Immature natural killer cell (primary cell): ENCODE data around the gene NINJ2. TPM values are rescaled to one million over a fixed set of nuclear protein-coding genes. Genes with fewer than 3 reads are reported as not detected.

Source experiments
- DNase-seq, 3 donors: peaks; one replicate each; pipeline ENCODE4 v3.0.0; 2022; ENCODE audit warnings: mixed read lengths in 1 of 3
- H3K27ac Mint-ChIP-seq, 6 donors: one replicate each; pipeline ENCODE4 v1.8.0; 2020; ENCODE audit warnings: mixed read lengths in 6 of 6, mild to moderate bottlenecking in 5 of 6, inconsistent platforms in 4 of 6, moderate library complexity in 3 of 6
- H3K27me3 Mint-ChIP-seq, 3 donors: one replicate each; pipeline ENCODE4 v1.8.0; 2020 to 2021; ENCODE audit warnings: low read depth in 3 of 3, mild to moderate bottlenecking in 3 of 3, mixed read lengths in 3 of 3, moderate library complexity in 3 of 3, inconsistent platforms in 1 of 3
- H3K36me3 Mint-ChIP-seq, 3 donors: one replicate each; pipeline ENCODE4 v1.8.0; 2020; ENCODE audit warnings: mixed read lengths in 3 of 3, inconsistent platforms in 2 of 3, mild to moderate bottlenecking in 2 of 3
- H3K4me1 Mint-ChIP-seq, 2 donors: one replicate each; pipeline ENCODE4 v1.8.0; 2020; ENCODE audit warnings: inconsistent platforms in 2 of 2, mild to moderate bottlenecking in 2 of 2, mixed read lengths in 2 of 2, moderate library complexity in 1 of 2
- H3K4me3 Mint-ChIP-seq, 5 donors: one replicate each; pipeline ENCODE4 v1.8.0; 2020; ENCODE audit warnings: mild to moderate bottlenecking in 5 of 5, mixed read lengths in 5 of 5, inconsistent platforms in 3 of 5, moderate library complexity in 3 of 5
- H3K9me3 Mint-ChIP-seq, 6 donors: one replicate each; pipeline ENCODE4 v1.8.0; 2020; ENCODE audit warnings: mild to moderate bottlenecking in 6 of 6, mixed read lengths in 6 of 6, inconsistent platforms in 4 of 6, moderate library complexity in 3 of 6
- polyA plus RNA-seq, 3 donors: library from polyadenylated mRNA; unstranded; fragments of 300-500 nt; fragmentation: Illumina TruSeq; gene quantifications; one replicate each; pipeline ENCODE4 v1.2.3, GENCODE V29; 2021

Gene NINJ2
- polyA plus RNA-seq, 3 donors from 2014 or later = 18.2 to 42.3 (median 25.7) TPM

DNA sequence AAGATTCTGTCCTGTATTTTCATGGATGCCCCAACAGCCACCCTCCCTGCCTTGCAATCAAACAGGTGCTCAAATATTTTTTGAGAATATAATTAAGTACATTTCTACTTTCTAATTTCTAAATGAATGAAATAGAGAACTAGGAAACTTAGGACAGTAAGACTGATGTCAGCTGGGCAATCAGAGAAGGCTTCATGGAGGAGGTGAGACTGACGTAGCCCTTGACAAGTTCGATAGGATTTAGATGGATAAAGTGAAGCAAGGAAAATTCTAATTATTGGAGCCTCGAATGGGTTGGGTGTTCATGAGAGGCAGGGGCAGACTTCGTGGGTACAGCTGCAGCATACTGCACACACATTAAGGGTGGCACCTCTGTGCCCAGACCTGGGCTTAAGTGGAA, 36.0 kb downstream of the NINJ2 start:
- H3K27me3 Mint-ChIP-seq = peaks cover 0 to 8% (median 7%) of the 10 kb centered on the region in 3 donors
- H3K4me1 Mint-ChIP-seq = peaks cover 20 to 43% of the 10 kb centered on the region in 2 donors
- no peaks in the 10 kb centered on the region for H3K36me3 Mint-ChIP-seq
- no peaks in the 10 kb centered on the region for H3K9me3 Mint-ChIP-seq
- H3K27ac Mint-ChIP-seq = peak overlapping the region in 1 of 6 donors; percentile 26
- no peak for DNase-seq
- H3K4me3 Mint-ChIP-seq = no peak overlapping the region

DNA sequence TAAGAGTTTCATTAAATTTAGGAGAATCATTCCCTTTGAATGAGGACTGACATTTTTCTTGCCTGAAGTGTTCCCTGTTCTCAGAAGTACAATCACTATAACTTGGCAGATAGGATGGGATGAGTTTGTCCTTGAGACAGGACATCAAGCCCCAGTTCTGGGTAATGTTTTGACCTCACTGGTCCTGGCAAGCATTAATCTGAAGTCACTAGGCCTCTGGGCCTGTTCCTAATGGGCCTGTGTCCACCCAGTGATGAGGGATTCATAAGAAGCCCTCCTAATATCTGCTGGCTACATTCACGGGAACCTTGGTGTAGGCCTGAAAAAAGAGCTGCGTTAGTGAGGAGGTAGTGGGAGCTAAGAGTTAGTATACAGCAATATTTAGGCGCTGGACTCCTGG, 37.2 kb downstream of the NINJ2 start:
- peaks cover 0 to 8% (median 5%) of the 10 kb centered on the region in 3 donors for H3K27me3 Mint-ChIP-seq
- H3K4me3 Mint-ChIP-seq = no peak overlapping the region
- DNase-seq = no peak
- no peak overlapping the region for H3K27ac Mint-ChIP-seq
- no peaks in the 10 kb centered on the region for H3K36me3 Mint-ChIP-seq
- H3K9me3 Mint-ChIP-seq = no peaks in the 10 kb centered on the region
- peaks cover 12 to 33% of the 10 kb centered on the region in 2 donors for H3K4me1 Mint-ChIP-seq

DNA sequence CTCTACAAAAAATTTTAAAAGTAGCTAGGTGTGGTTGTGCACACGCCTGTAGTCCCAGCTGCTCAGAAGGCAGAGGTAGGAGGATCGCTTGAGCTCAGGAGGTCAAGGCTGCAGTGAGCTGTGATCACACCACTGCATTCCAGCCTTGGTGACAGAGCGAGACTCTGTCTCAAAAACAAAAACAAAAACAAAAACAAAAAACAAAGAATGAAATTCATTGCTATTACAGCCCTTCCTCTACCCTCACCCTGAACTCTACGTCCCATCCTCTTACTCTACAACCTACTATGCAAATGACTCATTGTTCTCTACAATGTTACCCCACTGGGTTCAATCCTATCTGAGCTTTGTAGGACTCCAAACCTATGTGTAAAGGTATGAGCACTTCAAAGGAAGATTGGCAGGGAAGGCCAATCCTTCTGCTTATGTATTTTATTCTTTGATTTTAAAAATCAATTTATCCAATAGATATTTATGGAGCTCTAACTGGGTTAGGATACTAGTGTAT, 39.3 kb downstream of the NINJ2 start:
- Mint-ChIP-seq H3K4me3 (no peak overlapping the region), H3K9me3 (no peaks in the 10 kb centered on the region), H3K36me3 (no peaks in the 10 kb centered on the region), H3K4me1 (peaks cover 11 to 25% of the 10 kb centered on the region in 2 donors), H3K27me3 (peaks cover under 1 to 3% (median 2%) of the 10 kb centered on the region in 3 donors), H3K27ac (no peak overlapping the region)
- no peak for DNase-seq

DNA sequence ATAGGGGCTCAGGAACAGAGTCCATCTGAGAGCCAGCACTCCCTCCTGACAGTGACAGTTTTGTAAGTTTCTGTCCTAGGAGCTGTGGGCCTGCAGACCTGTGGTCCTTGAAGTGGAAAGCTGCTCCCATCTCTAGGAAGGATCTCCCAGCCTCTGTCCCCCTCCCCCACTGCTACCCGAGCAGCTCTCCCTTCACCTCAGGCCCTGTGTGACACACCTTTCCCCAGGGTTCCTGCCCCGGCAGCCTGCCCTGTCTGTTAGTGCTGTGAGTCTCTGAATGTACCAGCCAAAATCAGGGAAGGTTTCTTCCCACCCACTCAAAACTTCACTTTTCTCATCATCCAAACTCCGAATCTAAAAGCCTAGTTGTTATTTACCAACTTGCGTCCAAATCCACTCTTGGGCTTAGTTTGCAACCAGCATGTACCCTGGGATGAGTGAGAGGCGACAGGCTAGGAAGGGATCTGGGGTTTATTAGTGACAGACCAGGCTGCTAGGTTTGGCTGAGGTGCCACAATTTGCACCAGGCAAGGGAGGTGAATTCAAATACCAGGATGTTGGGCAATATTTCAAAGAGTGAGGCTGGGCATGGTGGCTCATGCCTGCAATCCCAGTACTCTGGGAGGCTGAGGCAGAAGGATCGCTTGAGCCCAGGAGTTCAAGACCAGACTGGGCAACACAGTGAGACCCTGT, 39.9 kb downstream of the NINJ2 start:
- Mint-ChIP-seq H3K36me3 (no peaks in the 10 kb centered on the region), H3K27me3 (peaks cover 0 to 3% (median 2%) of the 10 kb centered on the region in 3 donors), H3K4me3 (no peak overlapping the region), H3K4me1 (peaks cover 15 to 24% of the 10 kb centered on the region in 2 donors), H3K27ac (no peak overlapping the region), H3K9me3 (no peaks in the 10 kb centered on the region)
- DNase-seq = no peak

- no peak overlapping the region for H3K4me3 Mint-ChIP-seq
- DNase-seq = no peak
- no peaks in the 10 kb centered on the region for H3K9me3 Mint-ChIP-seq
- peaks cover 0 to 3% (median 2%) of the 10 kb centered on the region in 3 donors for H3K27me3 Mint-ChIP-seq
- H3K36me3 Mint-ChIP-seq = no peaks in the 10 kb centered on the region
- peaks cover 15 to 27% of the 10 kb centered on the region in 2 donors for H3K4me1 Mint-ChIP-seq
- peak overlapping the region in 3 of 6 donors; percentile 42 to 79 (median 62) for H3K27ac Mint-ChIP-seq
These were observed 40.8 kb downstream of the NINJ2 start for GRCh38 chr12:622416-622815.

GRCh38 chr12:619346-619745, 43.9 kb downstream of the NINJ2 start:
- DNase-seq = peak in 1 of 3 donors; percentile 22
- H3K27ac Mint-ChIP-seq = peak overlapping the region; percentile 37 to 76 (median 58)
- peaks cover 0 to 4% (median 3%) of the 10 kb centered on the region in 3 donors for H3K27me3 Mint-ChIP-seq
- peaks cover 15 to 29% of the 10 kb centered on the region in 2 donors for H3K4me1 Mint-ChIP-seq
- H3K36me3 Mint-ChIP-seq = no peaks in the 10 kb centered on the region
- no peaks in the 10 kb centered on the region for H3K9me3 Mint-ChIP-seq
- H3K4me3 Mint-ChIP-seq = peak overlapping the region in 2 of 5 donors; percentile 21 to 33

DNA sequence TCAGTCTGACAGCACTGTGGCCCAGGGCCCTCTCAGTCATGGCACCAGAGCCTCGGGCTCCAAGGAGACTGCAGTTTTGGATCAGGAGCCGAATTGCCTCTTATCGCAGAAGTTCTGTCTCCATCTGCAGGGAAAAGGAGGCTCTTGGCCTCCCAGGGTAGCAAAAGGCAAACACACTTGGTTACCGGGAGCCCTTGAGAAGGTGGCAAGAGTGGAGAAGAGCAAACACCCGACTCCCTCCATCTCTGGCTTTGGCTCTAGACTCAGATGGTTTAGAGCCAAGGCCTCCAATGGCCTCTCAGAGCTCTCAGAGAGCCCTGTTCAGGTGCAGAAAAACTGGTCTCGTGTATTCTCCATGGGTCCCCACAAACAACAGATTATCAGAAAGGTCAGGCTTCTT, 44.6 kb downstream of the NINJ2 start:
- Mint-ChIP-seq H3K9me3 (no peaks in the 10 kb centered on the region), H3K36me3 (no peaks in the 10 kb centered on the region), H3K27ac (peak overlapping the region in 1 of 6 donors; percentile 37), H3K4me1 (peaks cover 15 to 29% of the 10 kb centered on the region in 2 donors), H3K4me3 (peak overlapping the region in 1 of 5 donors; percentile 21), H3K27me3 (peaks cover 0 to 4% (median 3%) of the 10 kb centered on the region in 3 donors)
- no peak for DNase-seq

DNA sequence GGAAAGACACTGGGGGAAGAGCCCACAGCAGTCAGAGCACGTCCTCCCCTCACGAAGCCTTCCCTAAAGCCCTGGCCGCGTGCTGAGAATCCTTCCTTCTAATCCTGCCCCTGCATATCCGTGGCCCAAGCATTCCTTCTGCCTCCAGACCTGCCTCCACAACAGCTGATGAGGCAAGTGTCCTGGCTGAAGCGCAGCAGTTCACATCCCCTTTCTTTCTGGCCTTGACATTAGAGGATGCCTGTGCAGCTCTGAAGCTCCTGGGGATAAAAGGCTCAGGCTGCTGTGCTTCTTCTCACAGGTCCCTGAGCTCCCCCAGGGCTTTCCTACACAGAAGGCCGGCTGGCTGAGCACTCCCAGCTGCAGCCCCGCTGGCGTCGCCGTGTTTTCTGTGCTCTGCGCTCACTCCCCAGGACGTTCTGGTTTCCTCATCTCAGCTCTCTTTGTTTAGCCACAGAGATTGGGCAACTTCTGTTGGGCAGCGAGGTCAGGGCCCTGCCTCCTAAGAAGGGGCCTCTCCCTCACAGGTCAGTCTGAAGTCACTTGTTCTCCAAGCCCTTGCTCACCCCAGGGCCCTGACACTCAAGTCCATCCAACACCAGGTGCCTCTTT, 45.8 kb downstream of the NINJ2 start:
- Mint-ChIP-seq H3K9me3 (no peaks in the 10 kb centered on the region), H3K4me1 (peaks cover 15 to 25% of the 10 kb centered on the region in 2 donors), H3K27me3 (peaks cover 0 to 3% (median 1%) of the 10 kb centered on the region in 3 donors), H3K4me3 (no peak overlapping the region), H3K36me3 (no peaks in the 10 kb centered on the region), H3K27ac (no peak overlapping the region)
- DNase-seq = no peak

DNA sequence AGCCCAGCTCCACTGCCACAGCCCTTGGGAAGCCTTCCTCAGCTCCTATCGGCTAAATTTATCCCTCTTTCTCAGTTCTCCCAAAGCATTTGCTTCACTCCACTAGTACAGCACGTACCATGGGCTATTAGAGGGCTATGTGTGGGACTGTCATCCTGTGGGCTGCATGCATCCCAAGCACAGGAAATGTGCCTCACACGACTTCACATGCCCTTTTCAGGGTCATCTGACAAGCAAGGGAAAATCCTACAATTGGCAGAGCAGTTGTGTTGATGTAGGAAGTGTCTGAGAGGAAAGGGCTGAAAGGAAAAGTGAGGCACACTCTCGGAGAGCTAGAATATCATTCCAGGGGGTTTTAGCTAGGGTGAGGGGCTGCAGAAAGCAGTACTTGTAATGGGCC, 47.6 kb downstream of the NINJ2 start:
- H3K4me1 Mint-ChIP-seq = peaks cover 30 to 39% of the 10 kb centered on the region in 2 donors

GRCh38 chr12:614411-614970, 48.8 kb downstream of the NINJ2 start:
- no peak overlapping the region for H3K27ac Mint-ChIP-seq
- peaks cover 0 to 5% (median 4%) of the 10 kb centered on the region in 3 donors for H3K27me3 Mint-ChIP-seq
- H3K4me1 Mint-ChIP-seq = peaks cover 35 to 43% of the 10 kb centered on the region in 2 donors
- H3K9me3 Mint-ChIP-seq = no peaks in the 10 kb centered on the region
- DNase-seq = no peak
- no peak overlapping the region for H3K4me3 Mint-ChIP-seq
- H3K36me3 Mint-ChIP-seq = no peaks in the 10 kb centered on the region

More for the DNA sequence above, 47.6 kb downstream of the NINJ2 start:
- Mint-ChIP-seq H3K27me3 (peaks cover 0 to 5% (median 4%) of the 10 kb centered on the region in 3 donors), H3K9me3 (no peaks in the 10 kb centered on the region), H3K27ac (no peak overlapping the region), H3K36me3 (no peaks in the 10 kb centered on the region), H3K4me3 (no peak overlapping the region)
- DNase-seq = no peak

- no peaks in the 10 kb centered on the region for H3K36me3 Mint-ChIP-seq
- no peaks in the 10 kb centered on the region for H3K9me3 Mint-ChIP-seq
- DNase-seq = no peak
- H3K4me3 Mint-ChIP-seq = no peak overlapping the region
- peaks cover 0 to 5% (median 4%) of the 10 kb centered on the region in 3 donors for H3K27me3 Mint-ChIP-seq
- H3K27ac Mint-ChIP-seq = no peak overlapping the region
- H3K4me1 Mint-ChIP-seq = peaks cover 30 to 38% of the 10 kb centered on the region in 2 donors
These were observed 49.2 kb downstream of the NINJ2 start for GRCh38 chr12:613996-614395.

- Mint-ChIP-seq H3K36me3 (no peaks in the 10 kb centered on the region), H3K27ac (no peak overlapping the region), H3K4me3 (no peak overlapping the region), H3K27me3 (peaks cover 0 to 4% (median 3%) of the 10 kb centered on the region in 3 donors), H3K9me3 (no peaks in the 10 kb centered on the region), H3K4me1 (peaks cover 28 to 39% of the 10 kb centered on the region in 2 donors)
- DNase-seq = no peak
These were observed 50.4 kb downstream of the NINJ2 start for GRCh38 chr12:612886-613285.

- no peak for DNase-seq
- Mint-ChIP-seq H3K27me3 (peaks cover 0 to 4% (median 3%) of the 10 kb centered on the region in 3 donors), H3K4me1 (peaks cover 34 to 39% of the 10 kb centered on the region in 2 donors), H3K9me3 (no peaks in the 10 kb centered on the region), H3K27ac (no peak overlapping the region), H3K36me3 (no peaks in the 10 kb centered on the region), H3K4me3 (no peak overlapping the region)
These were observed 51.0 kb downstream of the NINJ2 start for GRCh38 chr12:612293-612692.

DNA sequence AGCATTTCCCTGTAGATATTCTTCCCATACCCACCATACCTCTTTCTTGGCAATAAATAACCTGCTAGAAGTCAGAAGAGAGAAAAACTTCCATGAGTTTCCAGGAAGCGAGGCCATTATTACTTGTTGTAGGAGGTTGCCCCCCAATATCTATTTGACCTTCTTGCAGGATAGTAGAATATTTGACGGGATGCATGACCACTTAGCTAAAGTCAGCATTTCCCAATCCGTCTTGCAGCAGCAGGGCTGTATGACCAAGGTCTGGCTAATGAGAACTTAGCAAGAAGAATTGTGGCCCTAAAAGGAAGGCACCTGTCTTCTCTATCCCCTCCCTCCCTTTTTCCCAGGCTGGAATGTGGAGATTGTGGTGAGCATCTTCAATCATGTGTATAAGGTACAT, 51.5 kb downstream of the NINJ2 start:
- peak overlapping the region in 2 of 6 donors; percentile 20 to 21 for H3K27ac Mint-ChIP-seq
- H3K4me1 Mint-ChIP-seq = peaks cover 37 to 42% of the 10 kb centered on the region in 2 donors
- H3K36me3 Mint-ChIP-seq = no peaks in the 10 kb centered on the region
- DNase-seq = no peak
- peak overlapping the region in 3 of 5 donors; percentile 12 to 49 (median 25) for H3K4me3 Mint-ChIP-seq
- H3K9me3 Mint-ChIP-seq = no peaks in the 10 kb centered on the region
- peaks cover 0 to 4% (median 3%) of the 10 kb centered on the region in 3 donors for H3K27me3 Mint-ChIP-seq
